Measurements from ENCODE around the gene TUBB.
A peak's percentile ranks its signal among the peaks of the same experiment; 100 is the strongest.

DNA sequence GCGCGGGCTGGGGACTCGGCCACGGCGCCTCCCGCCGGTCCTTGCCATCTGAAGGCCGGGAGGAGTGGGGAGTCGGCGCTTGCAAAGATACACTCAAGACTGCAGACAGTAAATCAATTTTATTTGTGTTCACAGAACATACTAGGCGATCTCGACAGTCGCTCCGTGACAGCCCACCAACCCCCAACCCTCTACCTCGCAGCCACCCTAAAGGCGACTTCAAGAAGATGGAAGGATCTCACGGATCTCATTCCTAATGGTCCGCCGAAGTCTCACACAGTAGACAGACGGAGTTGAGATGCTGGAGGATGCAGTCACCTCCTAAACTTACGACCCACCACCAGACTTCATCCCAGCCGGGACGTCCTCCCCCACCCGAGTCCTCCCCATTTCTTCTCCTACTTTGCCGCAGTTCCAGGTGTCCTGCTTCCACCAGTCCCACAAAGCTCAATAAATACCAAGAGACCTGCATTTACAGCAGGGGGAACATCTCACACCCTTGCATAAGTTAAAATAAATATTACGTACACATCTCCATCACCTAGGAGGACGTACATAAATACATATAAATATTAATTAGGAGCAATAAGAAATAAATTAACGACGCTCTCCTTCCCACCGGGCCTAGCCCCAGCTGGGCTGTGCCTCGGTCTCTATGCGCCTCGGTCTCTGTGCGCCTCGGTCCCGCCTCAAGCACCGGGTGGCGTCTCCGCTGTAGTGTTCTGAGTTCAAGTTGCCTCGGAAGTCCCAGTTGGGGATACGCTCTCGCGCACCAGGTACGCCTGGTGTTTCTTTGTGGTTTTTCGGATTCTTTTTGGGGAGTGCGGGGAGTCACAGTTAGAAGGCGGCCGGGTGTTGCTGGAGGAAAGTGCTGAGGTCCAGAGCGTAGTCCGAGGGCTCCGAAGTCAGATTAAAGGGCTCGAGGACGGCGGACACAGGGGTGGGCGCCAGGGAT is 23.2 kb downstream of the TUBB start:
- TF ChIP-seq POLR2AphosphoS5 (IDR thresholded peaks at IDR 0.05): peak in 1 of 3 donors; percentile 1
- TF ChIP-seq, protein P1, sequence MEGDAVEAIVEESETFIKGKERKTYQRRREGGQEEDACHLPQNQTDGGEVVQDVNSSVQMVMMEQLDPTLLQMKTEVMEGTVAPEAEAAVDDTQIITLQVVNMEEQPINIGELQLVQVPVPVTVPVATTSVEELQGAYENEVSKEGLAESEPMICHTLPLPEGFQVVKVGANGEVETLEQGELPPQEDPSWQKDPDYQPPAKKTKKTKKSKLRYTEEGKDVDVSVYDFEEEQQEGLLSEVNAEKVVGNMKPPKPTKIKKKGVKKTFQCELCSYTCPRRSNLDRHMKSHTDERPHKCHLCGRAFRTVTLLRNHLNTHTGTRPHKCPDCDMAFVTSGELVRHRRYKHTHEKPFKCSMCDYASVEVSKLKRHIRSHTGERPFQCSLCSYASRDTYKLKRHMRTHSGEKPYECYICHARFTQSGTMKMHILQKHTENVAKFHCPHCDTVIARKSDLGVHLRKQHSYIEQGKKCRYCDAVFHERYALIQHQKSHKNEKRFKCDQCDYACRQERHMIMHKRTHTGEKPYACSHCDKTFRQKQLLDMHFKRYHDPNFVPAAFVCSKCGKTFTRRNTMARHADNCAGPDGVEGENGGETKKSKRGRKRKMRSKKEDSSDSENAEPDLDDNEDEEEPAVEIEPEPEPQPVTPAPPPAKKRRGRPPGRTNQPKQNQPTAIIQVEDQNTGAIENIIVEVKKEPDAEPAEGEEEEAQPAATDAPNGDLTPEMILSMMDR (IDR thresholded peaks at IDR 0.05): peak in 1 of 3 donors; percentile 6
